MM.1S (cell line): ENCODE measurements around the gene ADD3.

Experiments used
- DNase-seq: peaks from one replicate; pipeline ENCODE4 v3.0.0-alpha.2; 2015
- H2AFZ ChIP-seq: fragments of 300-600 bp; sonication (generic); 2 replicates; pipeline ENCODE4 v1.6.0; 2016; ENCODE audit warnings: antibody characterized with exemption, low read length
- H3F3A ChIP-seq: fragments of 300-600 bp; sonication (generic); 2 replicates; pipeline ENCODE4 v1.6.1; 2016; ENCODE audit warnings: mild to moderate bottlenecking, antibody characterized with exemption, low read length, moderate library complexity, mixed read lengths; ENCODE audit not compliant: insufficient read depth
- H3K27ac ChIP-seq: fragments of 300-600 bp; sonication (generic); 2 replicates; pipeline ENCODE4 v1.5.1; 2016; ENCODE audit warnings: mild to moderate bottlenecking, low read length
- H3K27me3 ChIP-seq: fragments of 300-600 bp; sonication (generic); replicated peaks from 2 replicates; pipeline ENCODE4 v1.6.0; 2016; ENCODE audit warnings: low read length; ENCODE audit not compliant: insufficient read depth
- H3K36me3 ChIP-seq: fragments of 300-600 bp; sonication (generic); replicated peaks from 2 replicates; pipeline ENCODE4 v1.6.1; 2016; ENCODE audit warnings: mild to moderate bottlenecking, low read length, mixed read lengths; ENCODE audit not compliant: insufficient read depth
- H3K4me1 ChIP-seq: fragments of 300-600 bp; sonication (generic); 2 replicates; pipeline ENCODE4 v1.6.1; 2016; ENCODE audit warnings: low read length, mixed read lengths
- H3K4me2 ChIP-seq: fragments of 300-600 bp; sonication (generic); 2 replicates; pipeline ENCODE4 v1.6.0; 2016; ENCODE audit warnings: low read depth, low read length
- H3K4me3 ChIP-seq: fragments of 300-600 bp; sonication (generic); 2 replicates; pipeline ENCODE4 v1.5.1; 2016; ENCODE audit warnings: low read length, mixed read lengths
- H3K79me2 ChIP-seq: fragments of 300-600 bp; sonication (generic); 2 replicates; pipeline ENCODE4 v1.6.1; 2016; ENCODE audit warnings: mixed run types, low read length, mixed read lengths
- H3K9ac ChIP-seq: fragments of 300-600 bp; sonication (generic); 2 replicates; pipeline ENCODE4 v1.6.1; 2016; ENCODE audit warnings: low read length, mixed read lengths
- H3K9me2 ChIP-seq: fragments of 300-600 bp; sonication (generic); replicated peaks from 2 replicates; pipeline ENCODE4 v1.6.1; 2016; ENCODE audit warnings: mild to moderate bottlenecking, low read length, mixed read lengths; ENCODE audit not compliant: insufficient read depth
- H3K9me3 ChIP-seq: fragments of 300-600 bp; sonication (generic); replicated peaks from 2 replicates; pipeline ENCODE4 v1.6.1; 2016; ENCODE audit warnings: mild to moderate bottlenecking, low read length, mixed read lengths; ENCODE audit not compliant: insufficient read depth
- H4K20me1 ChIP-seq: fragments of 300-600 bp; sonication (generic); 2 replicates; pipeline ENCODE4 v1.6.1; 2016; ENCODE audit warnings: mild to moderate bottlenecking, low read length, moderate library complexity, mixed read lengths; ENCODE audit not compliant: insufficient read depth
- EZH2 ChIP-seq: fragments of 300-600 bp; sonication (generic); optimal IDR thresholded peaks from 2 replicates; pipeline ENCODE3; 2017; ENCODE audit warnings: low read depth, mild to moderate bottlenecking, antibody characterized with exemption, low read length, mixed read lengths
- EZH2phosphoT487 ChIP-seq: fragments of 300-600 bp; sonication (generic); IDR thresholded peaks from 2 replicates; pipeline ENCODE4 v1.6.1; 2018; ENCODE audit warnings: antibody characterized with exemption, low read length
- TF ChIP-seq, protein P1 (sequence below): fragments of 300-600 bp; sonication (generic); IDR thresholded peaks from 2 replicates; pipeline ENCODE4 v1.5.1; 2016; ENCODE audit warnings: antibody characterized with exemption, low read length, mixed read lengths

Gene ADD3

DNA sequence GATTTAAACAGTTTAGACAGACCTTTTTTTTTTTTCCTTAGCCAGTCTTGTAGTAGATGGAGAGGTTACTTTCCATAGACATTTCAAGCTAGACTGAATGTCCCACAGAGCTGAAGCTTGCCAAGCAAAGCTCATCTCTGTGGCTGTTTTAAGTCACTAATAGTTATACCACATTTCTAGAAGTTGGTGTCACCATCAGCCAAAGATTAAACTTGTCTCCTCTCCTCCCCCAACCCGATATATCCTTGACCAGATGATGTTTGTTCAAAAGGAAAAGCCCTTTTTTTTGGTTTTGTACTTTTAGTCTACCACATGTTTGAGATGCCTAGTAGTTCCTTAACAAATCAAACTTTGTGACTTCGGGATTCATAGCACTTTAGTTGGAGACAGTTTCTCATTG, 66.1 kb downstream of the ADD3 start:
- H3K9me3 ChIP-seq = no peaks in the 10 kb centered on the region
- no peak overlapping the region for H3K27ac ChIP-seq
- H3K4me2 ChIP-seq = no peak overlapping the region
- DNase-seq = no peak
- no peaks in the 10 kb centered on the region for H4K20me1 ChIP-seq
- H3K9me2 ChIP-seq = no peaks in the 10 kb centered on the region
- H3F3A ChIP-seq = peaks cover 34% of the 10 kb centered on the region
- TF ChIP-seq EZH2phosphoT487 (no peak), EZH2 (no peak)
- TF ChIP-seq, protein P1, sequence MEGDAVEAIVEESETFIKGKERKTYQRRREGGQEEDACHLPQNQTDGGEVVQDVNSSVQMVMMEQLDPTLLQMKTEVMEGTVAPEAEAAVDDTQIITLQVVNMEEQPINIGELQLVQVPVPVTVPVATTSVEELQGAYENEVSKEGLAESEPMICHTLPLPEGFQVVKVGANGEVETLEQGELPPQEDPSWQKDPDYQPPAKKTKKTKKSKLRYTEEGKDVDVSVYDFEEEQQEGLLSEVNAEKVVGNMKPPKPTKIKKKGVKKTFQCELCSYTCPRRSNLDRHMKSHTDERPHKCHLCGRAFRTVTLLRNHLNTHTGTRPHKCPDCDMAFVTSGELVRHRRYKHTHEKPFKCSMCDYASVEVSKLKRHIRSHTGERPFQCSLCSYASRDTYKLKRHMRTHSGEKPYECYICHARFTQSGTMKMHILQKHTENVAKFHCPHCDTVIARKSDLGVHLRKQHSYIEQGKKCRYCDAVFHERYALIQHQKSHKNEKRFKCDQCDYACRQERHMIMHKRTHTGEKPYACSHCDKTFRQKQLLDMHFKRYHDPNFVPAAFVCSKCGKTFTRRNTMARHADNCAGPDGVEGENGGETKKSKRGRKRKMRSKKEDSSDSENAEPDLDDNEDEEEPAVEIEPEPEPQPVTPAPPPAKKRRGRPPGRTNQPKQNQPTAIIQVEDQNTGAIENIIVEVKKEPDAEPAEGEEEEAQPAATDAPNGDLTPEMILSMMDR = no peak
- peaks cover 32% of the 10 kb centered on the region for H3K79me2 ChIP-seq
- no peaks in the 10 kb centered on the region for H3K36me3 ChIP-seq
- 0 out of 2 replicates have a peak, but pooled peaks cover 4% of the 10 kb centered on the region for H3K27me3 ChIP-seq
- no peak overlapping the region for H2AFZ ChIP-seq
- H3K4me1 ChIP-seq = peaks cover 55% of the 10 kb centered on the region
- no peak overlapping the region for H3K4me3 ChIP-seq
- H3K9ac ChIP-seq = no peak overlapping the region

DNA sequence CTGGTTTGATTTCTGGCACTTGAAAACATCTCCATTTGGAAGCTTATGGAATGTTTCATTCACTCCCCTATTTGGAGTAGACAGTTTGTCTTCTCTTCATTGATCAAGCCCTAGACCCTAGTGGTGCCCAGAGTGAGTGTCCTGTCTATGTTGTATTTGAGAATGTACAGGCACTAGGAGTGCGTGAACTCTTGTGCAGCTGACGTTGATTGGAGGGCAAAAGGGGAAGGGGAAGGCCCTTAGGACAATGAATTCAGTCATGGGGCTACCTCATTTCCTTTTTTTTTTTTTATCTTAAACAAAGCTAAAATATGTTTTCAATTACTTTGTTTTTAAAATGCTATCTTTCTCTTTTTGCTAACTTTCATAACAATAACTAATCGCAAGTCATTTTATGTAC, 66.5 kb downstream of the ADD3 start:
- H2AFZ ChIP-seq = no peak overlapping the region

DNA sequence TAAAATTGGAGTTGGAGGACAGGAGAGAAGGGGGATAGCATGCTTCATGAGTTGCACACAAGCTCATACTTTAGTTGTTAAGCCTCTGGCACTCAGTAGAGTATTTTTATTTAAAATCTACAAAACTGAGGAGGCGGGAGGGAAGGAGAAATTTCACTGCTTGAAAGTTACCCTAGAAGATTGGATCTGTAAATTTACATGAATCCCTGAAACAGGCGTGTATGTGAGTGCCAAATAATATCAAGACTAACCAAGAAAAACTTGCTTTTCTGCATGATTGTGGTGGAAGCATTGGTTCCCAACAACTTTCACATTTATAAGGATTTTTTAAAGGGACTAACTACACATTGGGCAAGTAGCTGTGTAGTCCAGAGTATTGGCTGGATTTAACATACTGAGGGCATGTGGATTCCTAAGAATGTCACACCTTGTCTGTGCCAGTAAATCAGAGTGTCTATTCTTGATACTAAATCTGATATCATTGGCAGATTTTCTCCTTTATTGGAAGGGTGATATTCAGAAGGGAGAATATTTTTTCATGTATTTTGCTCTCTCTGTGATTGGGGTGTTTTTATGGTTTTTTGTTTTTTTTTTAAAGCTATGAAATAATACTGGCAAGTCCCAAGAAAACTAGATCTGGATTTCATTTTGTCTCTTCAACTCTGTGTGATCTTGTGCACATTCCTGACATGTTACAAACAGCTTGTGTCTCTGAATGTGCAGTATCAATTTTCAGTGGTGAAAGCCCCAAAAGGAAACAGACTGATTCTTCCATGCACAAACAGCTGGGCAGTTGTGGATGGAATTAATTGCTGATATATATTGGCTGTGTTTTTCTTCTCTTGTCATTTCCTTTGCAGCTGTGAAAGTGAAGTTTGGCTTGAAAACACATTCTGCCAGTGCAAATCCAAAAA, 67.2 kb downstream of the ADD3 start:
- peaks cover 47% of the 10 kb centered on the region for H3K4me1 ChIP-seq
- peak overlapping the region; percentile 74 for H3K4me2 ChIP-seq
- peaks cover 28% of the 10 kb centered on the region for H3F3A ChIP-seq
- 0 out of 2 replicates have a peak, but pooled peaks cover 4% of the 10 kb centered on the region for H3K27me3 ChIP-seq
- no peak overlapping the region for H2AFZ ChIP-seq
- no peak for TF ChIP-seq EZH2
- TF ChIP-seq, protein P1 = no peak
- TF ChIP-seq EZH2phosphoT487 = no peak
- H4K20me1 ChIP-seq = no peaks in the 10 kb centered on the region
- H3K9me3 ChIP-seq = no peaks in the 10 kb centered on the region
- DNase-seq = no peak
- peak overlapping the region; percentile 9; the same call in 1 of the 2 replicates for H3K27ac ChIP-seq
- no peaks in the 10 kb centered on the region for H3K9me2 ChIP-seq
- H3K9ac ChIP-seq = no peak overlapping the region
- no peaks in the 10 kb centered on the region for H3K36me3 ChIP-seq
- H3K4me3 ChIP-seq = no peak overlapping the region
- H3K79me2 ChIP-seq = peaks cover 30% of the 10 kb centered on the region

More for the DNA sequence above, 66.5 kb downstream of the ADD3 start:
- H3K4me1 ChIP-seq = peaks cover 51% of the 10 kb centered on the region
- DNase-seq = no peak
- TF ChIP-seq EZH2phosphoT487 = no peak
- TF ChIP-seq, protein P1 = no peak
- no peak for TF ChIP-seq EZH2
- no peak overlapping the region for H3K4me3 ChIP-seq
- no peaks in the 10 kb centered on the region for H4K20me1 ChIP-seq
- no peaks in the 10 kb centered on the region for H3K9me2 ChIP-seq
- no peak overlapping the region for H3K27ac ChIP-seq
- no peaks in the 10 kb centered on the region for H3K36me3 ChIP-seq
- H3K27me3 ChIP-seq = 0 out of 2 replicates have a peak, but pooled peaks cover 4% of the 10 kb centered on the region
- H3K9me3 ChIP-seq = no peaks in the 10 kb centered on the region
- H3K79me2 ChIP-seq = peaks cover 31% of the 10 kb centered on the region
- H3K9ac ChIP-seq = no peak overlapping the region
- H3K4me2 ChIP-seq = no peak overlapping the region
- peaks cover 30% of the 10 kb centered on the region for H3F3A ChIP-seq
